ENCODE data around the gene TMC6. TPM values are rescaled to one million over a fixed set of nuclear protein-coding genes. Genes with fewer than 3 reads are reported as not detected.
"Not testable (repeated sequence)": the region's sequence is repeated elsewhere in the genome, so short reads cannot be mapped to it uniquely, and the experiment has no call there.

Gene TMC6
- total and polyA plus RNA-seq, 8 donors: 31.4 to 152 (median 42.8) TPM

DNA sequence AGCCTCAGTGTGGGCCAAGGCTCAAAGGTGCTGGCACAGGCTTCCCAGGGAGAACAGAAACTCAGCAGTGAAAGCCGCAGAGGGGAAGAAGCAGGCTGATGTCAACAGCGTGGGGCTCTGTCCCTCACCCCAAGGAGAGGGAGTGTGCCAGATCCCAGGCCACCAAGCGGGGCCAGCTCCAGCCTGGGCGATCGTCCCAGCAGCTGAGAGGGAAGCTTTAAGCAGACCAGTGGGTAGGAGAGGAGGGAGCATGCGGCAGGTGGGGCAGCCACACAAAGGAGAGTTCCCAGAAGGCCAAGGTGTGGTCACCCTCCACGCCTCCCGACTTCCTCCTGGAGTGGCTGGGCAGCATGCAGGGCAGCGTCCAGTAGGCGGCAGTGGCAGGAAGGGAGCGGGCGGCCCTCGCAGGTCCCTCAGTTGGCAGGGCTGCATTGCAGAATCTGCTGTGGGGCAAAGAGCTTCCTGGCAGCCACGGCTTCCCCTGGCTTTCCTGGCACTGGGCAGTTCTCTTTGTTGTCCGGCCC, 45.9 kb upstream of the TMC6 start:
- Histone ChIP-seq H3K9me3 (no peaks in the 10 kb centered on the region), H3K36me3 (peaks cover 0 to 31% of the 10 kb centered on the region in 2 donors), H3K4me1 (peaks cover 46 to 89% of the 10 kb centered on the region in 2 donors), H3K4me3 (no peak overlapping the region), H3K27me3 (no peaks in the 10 kb centered on the region), H3K27ac (peak overlapping the region; percentile 88 to 92)
- TF ChIP-seq, protein P1, sequence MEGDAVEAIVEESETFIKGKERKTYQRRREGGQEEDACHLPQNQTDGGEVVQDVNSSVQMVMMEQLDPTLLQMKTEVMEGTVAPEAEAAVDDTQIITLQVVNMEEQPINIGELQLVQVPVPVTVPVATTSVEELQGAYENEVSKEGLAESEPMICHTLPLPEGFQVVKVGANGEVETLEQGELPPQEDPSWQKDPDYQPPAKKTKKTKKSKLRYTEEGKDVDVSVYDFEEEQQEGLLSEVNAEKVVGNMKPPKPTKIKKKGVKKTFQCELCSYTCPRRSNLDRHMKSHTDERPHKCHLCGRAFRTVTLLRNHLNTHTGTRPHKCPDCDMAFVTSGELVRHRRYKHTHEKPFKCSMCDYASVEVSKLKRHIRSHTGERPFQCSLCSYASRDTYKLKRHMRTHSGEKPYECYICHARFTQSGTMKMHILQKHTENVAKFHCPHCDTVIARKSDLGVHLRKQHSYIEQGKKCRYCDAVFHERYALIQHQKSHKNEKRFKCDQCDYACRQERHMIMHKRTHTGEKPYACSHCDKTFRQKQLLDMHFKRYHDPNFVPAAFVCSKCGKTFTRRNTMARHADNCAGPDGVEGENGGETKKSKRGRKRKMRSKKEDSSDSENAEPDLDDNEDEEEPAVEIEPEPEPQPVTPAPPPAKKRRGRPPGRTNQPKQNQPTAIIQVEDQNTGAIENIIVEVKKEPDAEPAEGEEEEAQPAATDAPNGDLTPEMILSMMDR (IDR thresholded peaks at IDR 0.05): peak; percentile 47 to 77
- peak; percentile 83 for ATAC-seq
- peak in 2 of 4 donors; percentile 94 to 96 for DNase-seq
- intact Hi-C loops (cut with DNase I): no loop called here

GRCh38 chr17:78173097-78173715, 44.7 kb upstream of the TMC6 start:
- intact Hi-C loops (cut with DNase I): no loop called here
- DNase-seq (no peak), ATAC-seq (no peak)
- Histone ChIP-seq H3K27ac (peak overlapping the region; percentile 88 to 92), H3K27me3 (no peaks in the 10 kb centered on the region), H3K9me3 (no peaks in the 10 kb centered on the region), H3K36me3 (peaks cover 0 to 31% of the 10 kb centered on the region in 2 donors), H3K4me1 (peaks cover 47 to 84% of the 10 kb centered on the region in 2 donors), H3K4me3 (no peak overlapping the region)
- TF ChIP-seq, protein P1 (IDR thresholded peaks at IDR 0.05): no peak

DNA sequence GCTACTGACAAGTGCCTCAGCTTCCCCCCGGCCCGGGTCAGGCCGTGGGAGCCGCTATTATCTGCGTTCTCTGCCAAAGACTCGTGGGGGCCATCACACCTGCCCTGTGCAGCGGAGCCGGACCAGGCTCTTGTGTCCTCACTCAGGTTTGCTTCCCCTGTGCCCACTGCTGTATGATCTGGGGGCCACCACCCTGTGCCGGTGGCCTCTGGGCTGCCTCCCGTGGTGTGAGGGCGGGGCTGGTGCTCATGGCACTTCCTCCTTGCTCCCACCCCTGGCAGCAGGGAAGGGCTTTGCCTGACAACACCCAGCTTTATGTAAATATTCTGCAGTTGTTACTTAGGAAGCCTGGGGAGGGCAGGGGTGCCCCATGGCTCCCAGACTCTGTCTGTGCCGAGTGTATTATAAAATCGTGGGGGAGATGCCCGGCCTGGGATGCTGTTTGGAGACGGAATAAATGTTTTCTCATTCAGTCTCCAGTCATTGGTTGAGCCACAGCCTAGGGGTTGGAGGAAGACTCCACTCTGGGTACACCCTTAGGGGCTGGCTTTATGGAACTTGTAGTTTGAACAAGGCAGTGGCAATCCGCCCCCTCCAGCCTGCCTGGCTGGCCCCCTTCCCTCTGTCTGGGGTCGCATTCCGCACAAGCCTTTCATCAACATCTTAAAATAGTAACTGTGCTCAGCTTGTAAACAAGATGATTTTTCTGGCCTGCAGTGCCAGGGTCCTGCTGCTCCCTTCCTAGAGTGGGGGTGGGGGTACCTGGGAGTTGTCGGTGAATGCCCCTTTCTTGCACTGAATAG, 43.9 kb upstream of the TMC6 start:
- TF ChIP-seq, protein P1 (IDR thresholded peaks at IDR 0.05): no peak
- Histone ChIP-seq H3K9me3 (no peaks in the 10 kb centered on the region), H3K27me3 (no peaks in the 10 kb centered on the region), H3K4me1 (peaks cover 47 to 88% of the 10 kb centered on the region in 2 donors), H3K4me3 (peak overlapping the region in 1 of 2 donors; percentile 20), H3K27ac (peak overlapping the region; percentile 88 to 92), H3K36me3 (peaks cover 0 to 31% of the 10 kb centered on the region in 2 donors)
- DNase-seq: peak in 3 of 4 donors; percentile 55 to 91 (median 84)
- peak; percentile 36 for ATAC-seq
- intact Hi-C loops (cut with DNase I): no loop called here

DNA sequence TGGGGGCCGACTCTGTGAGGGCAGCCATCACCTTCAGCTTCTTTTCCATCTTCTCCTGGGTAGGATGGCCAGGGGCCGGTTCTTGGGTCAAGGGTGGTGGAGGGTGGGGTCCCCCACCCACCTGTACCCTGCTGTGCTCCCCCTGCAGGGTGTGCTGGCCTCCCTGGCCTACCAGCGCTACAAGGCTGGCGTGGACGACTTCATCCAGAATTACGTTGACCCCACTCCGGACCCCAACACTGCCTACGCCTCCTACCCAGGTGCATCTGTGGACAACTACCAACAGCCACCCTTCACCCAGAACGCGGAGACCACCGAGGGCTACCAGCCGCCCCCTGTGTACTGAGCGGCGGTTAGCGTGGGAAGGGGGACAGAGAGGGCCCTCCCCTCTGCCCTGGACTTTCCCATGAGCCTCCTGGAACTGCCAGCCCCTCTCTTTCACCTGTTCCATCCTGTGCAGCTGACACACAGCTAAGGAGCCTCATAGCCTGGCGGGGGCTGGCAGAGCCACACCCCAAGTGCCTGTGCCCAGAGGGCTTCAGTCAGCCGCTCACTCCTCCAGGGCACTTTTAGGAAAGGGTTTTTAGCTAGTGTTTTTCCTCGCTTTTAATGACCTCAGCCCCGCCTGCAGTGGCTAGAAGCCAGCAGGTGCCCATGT, 43.2 kb upstream of the TMC6 start:
- peaks cover 0 to 31% of the 10 kb centered on the region in 2 donors for H3K36me3 ChIP-seq
- H3K4me1 ChIP-seq: peaks cover 47 to 84% of the 10 kb centered on the region in 2 donors
- intact Hi-C loops (cut with DNase I); H3K27me3 ChIP-seq; DNase-seq; H3K9me3 ChIP-seq: not testable (repeated sequence)
- peak overlapping the region; percentile 88 to 92 for H3K27ac ChIP-seq
- ATAC-seq: peak; percentile 0
- peak overlapping the region in 1 of 2 donors; percentile 20 for H3K4me3 ChIP-seq

- TF ChIP-seq, protein P1 (IDR thresholded peaks at IDR 0.05): no peak
- peak overlapping the region in 1 of 2 donors; percentile 92 for H3K27ac ChIP-seq
- no peak for DNase-seq
- intact Hi-C loops (cut with DNase I): no loop called here
- H3K27me3 ChIP-seq: no peaks in the 10 kb centered on the region
- peak overlapping the region in 1 of 2 donors; percentile 20 for H3K4me3 ChIP-seq
- no peak for ATAC-seq
- H3K4me1 ChIP-seq: peaks cover 44 to 76% of the 10 kb centered on the region in 2 donors
- H3K9me3 ChIP-seq: no peaks in the 10 kb centered on the region
- H3K36me3 ChIP-seq: peaks cover 0 to 31% of the 10 kb centered on the region in 2 donors
These were observed 42.4 kb upstream of the TMC6 start for GRCh38 chr17:78170692-78171590.

Data from left lung (tissue), 10 donors.